ENCODE measurements around the gene SMIM30.
"Not testable (repeated sequence)": the region's sequence is repeated elsewhere in the genome, so short reads cannot be mapped to it uniquely, and the experiment has no call there.

The SMIM30 gene

GRCh38 chr7:113118074-113118959, at the start of gene SMIM30:
Gene SMIM30, minus strand, starts transcription at chr7:113118554. Its CDS starts 976 bp downstream, at chr7:113117578.
- peak; percentile 42 to 97 (median 86) for DNase-seq

- DNase-seq: not testable (repeated sequence)
Observed at GRCh38 chr7:113166176-113166575, 47.8 kb upstream of the SMIM30 start.

- DNase-seq: no peak
Observed at GRCh38 chr7:113161050-113161449, 42.7 kb upstream of the SMIM30 start.

- peak in 3 of 56 donors; percentile 0 to 7 (median 2) for DNase-seq
Observed at GRCh38 chr7:113159746-113160339, 41.5 kb upstream of the SMIM30 start.

- DNase-seq: no peak
Observed at GRCh38 chr7:113158756-113159155, 40.4 kb upstream of the SMIM30 start.

GRCh38 chr7:113154117-113154516, 35.8 kb upstream of the SMIM30 start:
- DNase-seq: no peak

- DNase-seq: no peak
Observed at GRCh38 chr7:113144817-113145216, 26.5 kb upstream of the SMIM30 start.

GRCh38 chr7:113143486-113144257, 25.3 kb upstream of the SMIM30 start:
- no peak for DNase-seq

GRCh38 chr7:113142385-113143119, 24.2 kb upstream of the SMIM30 start:
- DNase-seq: no peak

- no peak for DNase-seq
Observed at GRCh38 chr7:113141803-113142202, 23.4 kb upstream of the SMIM30 start.

GRCh38 chr7:113140956-113141355, 22.6 kb upstream of the SMIM30 start:
- no peak for DNase-seq

GRCh38 chr7:113137241-113137640, 18.9 kb upstream of the SMIM30 start:
- DNase-seq: no peak

GRCh38 chr7:113134025-113134424, 15.7 kb upstream of the SMIM30 start:
- no peak for DNase-seq

GRCh38 chr7:113131367-113131766, 13.0 kb upstream of the SMIM30 start:
- DNase-seq: no peak

- no peak for DNase-seq
Observed at GRCh38 chr7:113128031-113128430, 9.7 kb upstream of the SMIM30 start.

- DNase-seq: no peak
Observed at GRCh38 chr7:113125728-113126127, 7.4 kb upstream of the SMIM30 start.

GRCh38 chr7:113122744-113123143, 4.4 kb upstream of the SMIM30 start:
- DNase-seq: no peak

- no peak for DNase-seq
Observed at GRCh38 chr7:113120647-113121046, 2.3 kb upstream of the SMIM30 start.

GRCh38 chr7:113119429-113119828, 1.1 kb upstream of the SMIM30 start:
- no peak for DNase-seq

- DNase-seq: not testable (repeated sequence)
Observed at GRCh38 chr7:113117374-113117774, 980 bp downstream of the SMIM30 start.

GRCh38 chr7:113113912-113114311, 4.4 kb downstream of the SMIM30 start:
- no peak for DNase-seq
